HCT116 (cell line): ENCODE measurements around the gene SERGEF.

Experiments used
- POLR2A ChIP-seq: IDR thresholded peaks from 2 replicates; pipeline ENCODE4 v1.7.0; 2011; ENCODE audit warnings: borderline replicate concordance; ENCODE audit not compliant: insufficient read depth, insufficient read length; ENCODE audit errors: extremely low read depth
- POLR2AphosphoS5 ChIP-seq: IDR thresholded peaks from 2 replicates; pipeline ENCODE4 v1.6.1; 2011; ENCODE audit warnings: mild to moderate bottlenecking, low read depth, low read length, moderate library complexity

- no peak for TF ChIP-seq POLR2AphosphoS5
- TF ChIP-seq POLR2A, result no peak
Observed at GRCh38 chr11:17827006-17827405, 185.8 kb downstream of the SERGEF start.
